Chondrocyte (in vitro differentiated cells): ENCODE results near the gene ANO6. TPM values are rescaled to one million over a fixed set of nuclear protein-coding genes. Genes with fewer than 3 reads are reported as not detected.
A peak's percentile ranks its signal among the peaks of the same experiment; 100 is the strongest.

Experiments
- DNase-seq: peaks from one replicate; pipeline ENCODE4 v3.0.0; 2021; ENCODE audit warnings: mixed read lengths, low spot score
- H3K27ac Mint-ChIP-seq: one replicate; pipeline ENCODE4 v1.8.0; 2021; ENCODE audit warnings: mild to moderate bottlenecking, moderate library complexity, mixed read lengths; ENCODE audit not compliant: unreplicated experiment
- H3K27me3 Mint-ChIP-seq: 2 replicates; pipeline ENCODE4 v1.8.0; 2021; ENCODE audit warnings: low read depth, mixed read lengths
- H3K36me3 Mint-ChIP-seq: 2 replicates; pipeline ENCODE4 v1.8.0; 2021; ENCODE audit warnings: low read depth, mixed read lengths
- H3K4me1 Mint-ChIP-seq: 2 replicates; pipeline ENCODE4 v1.8.0; 2021; ENCODE audit warnings: low read depth, mild to moderate bottlenecking, mixed read lengths
- H3K4me3 Mint-ChIP-seq: one replicate; pipeline ENCODE4 v1.8.0; 2021; ENCODE audit warnings: mild to moderate bottlenecking, moderate library complexity, mixed read lengths; ENCODE audit not compliant: unreplicated experiment
- H3K9me3 Mint-ChIP-seq: 2 replicates; pipeline ENCODE4 v1.8.0; 2021; ENCODE audit warnings: low read depth, mixed read lengths
- CTCF ChIP-seq: fragments of 200-600 bp; sonication (generic); IDR thresholded peaks from 2 replicates; pipeline ENCODE4 v1.5.0; 2021; ENCODE audit warnings: antibody characterized with exemption, mild to moderate bottlenecking, moderate library complexity
- total RNA-seq: library from RNA; stranded (reverse); gene quantifications from 3 replicates; pipeline ENCODE4 v1.2.1, GENCODE V29; 2021

Gene ANO6
- total RNA-seq, 1 donor from 2014 or later: 75.8 TPM

DNA sequence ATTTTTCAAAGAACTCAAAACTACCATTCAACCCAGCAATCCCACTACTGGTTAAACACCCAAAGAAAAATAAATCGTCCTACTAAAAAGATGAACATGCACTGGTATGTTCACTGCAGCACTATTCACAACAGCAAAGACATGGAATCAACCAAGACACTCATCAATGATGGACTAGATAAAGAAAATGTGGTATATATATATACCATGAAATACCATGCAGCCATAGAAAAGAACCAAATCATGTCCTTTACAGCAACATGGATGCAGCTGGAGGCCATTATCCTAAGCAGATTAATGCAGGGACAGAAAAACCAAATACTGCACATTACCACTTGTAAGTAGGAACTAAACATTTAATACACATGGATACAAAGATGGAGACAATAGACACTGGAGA, 3.8 kb upstream of the ANO6 start:
- no peaks in the 10 kb centered on the region for H3K36me3 Mint-ChIP-seq
- no peaks in the 10 kb centered on the region for H3K27me3 Mint-ChIP-seq
- TF ChIP-seq CTCF: no peak
- no peak overlapping the region for H3K27ac Mint-ChIP-seq
- no peaks in the 10 kb centered on the region for H3K9me3 Mint-ChIP-seq
- DNase-seq: no peak
- peaks cover 13% of the 10 kb centered on the region for H3K4me1 Mint-ChIP-seq
- H3K4me3 Mint-ChIP-seq: no peak overlapping the region

- no peaks in the 10 kb centered on the region for H3K36me3 Mint-ChIP-seq
- no peaks in the 10 kb centered on the region for H3K27me3 Mint-ChIP-seq
- no peak overlapping the region for H3K4me3 Mint-ChIP-seq
- no peak for DNase-seq
- H3K9me3 Mint-ChIP-seq: no peaks in the 10 kb centered on the region
- peak; percentile 37 for TF ChIP-seq CTCF
- H3K4me1 Mint-ChIP-seq: peaks cover 20% of the 10 kb centered on the region
- H3K27ac Mint-ChIP-seq: no peak overlapping the region
These were observed 2.8 kb upstream of the ANO6 start for GRCh38 chr12:45213107-45213506.

DNA sequence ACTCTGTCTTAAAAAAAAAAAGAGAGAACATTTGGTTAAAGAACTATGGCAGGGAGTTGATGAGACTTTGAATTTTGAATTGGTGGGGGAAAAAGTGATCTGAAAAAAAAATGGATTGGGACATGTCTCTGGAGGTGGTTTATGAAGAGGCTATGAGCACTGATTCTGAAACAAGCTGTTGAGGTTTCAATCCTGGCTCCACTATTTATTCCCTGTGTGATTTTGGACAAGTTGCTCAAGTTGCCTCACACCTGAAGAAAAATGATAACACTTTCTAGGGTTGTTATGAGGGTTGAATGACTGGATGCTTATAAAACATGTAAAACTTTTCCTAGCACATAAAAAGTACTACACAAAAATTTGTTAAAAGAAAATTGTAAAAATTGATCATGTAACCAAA, 1.8 kb upstream of the ANO6 start:
- Mint-ChIP-seq H3K9me3 (no peaks in the 10 kb centered on the region), H3K4me3 (no peak overlapping the region), H3K27ac (no peak overlapping the region), H3K36me3 (no peaks in the 10 kb centered on the region), H3K27me3 (no peaks in the 10 kb centered on the region), H3K4me1 (peaks cover 29% of the 10 kb centered on the region)
- no peak for TF ChIP-seq CTCF
- no peak for DNase-seq

GRCh38 chr12:45214749-45215418, 1.0 kb upstream of the ANO6 start:
- TF ChIP-seq CTCF: no peak
- H3K27me3 Mint-ChIP-seq: no peaks in the 10 kb centered on the region
- H3K9me3 Mint-ChIP-seq: no peaks in the 10 kb centered on the region
- H3K36me3 Mint-ChIP-seq: no peaks in the 10 kb centered on the region
- H3K4me1 Mint-ChIP-seq: peaks cover 36% of the 10 kb centered on the region
- no peak for DNase-seq
- H3K27ac Mint-ChIP-seq: peak overlapping the region; percentile 89
- H3K4me3 Mint-ChIP-seq: peak overlapping the region; percentile 100

DNA sequence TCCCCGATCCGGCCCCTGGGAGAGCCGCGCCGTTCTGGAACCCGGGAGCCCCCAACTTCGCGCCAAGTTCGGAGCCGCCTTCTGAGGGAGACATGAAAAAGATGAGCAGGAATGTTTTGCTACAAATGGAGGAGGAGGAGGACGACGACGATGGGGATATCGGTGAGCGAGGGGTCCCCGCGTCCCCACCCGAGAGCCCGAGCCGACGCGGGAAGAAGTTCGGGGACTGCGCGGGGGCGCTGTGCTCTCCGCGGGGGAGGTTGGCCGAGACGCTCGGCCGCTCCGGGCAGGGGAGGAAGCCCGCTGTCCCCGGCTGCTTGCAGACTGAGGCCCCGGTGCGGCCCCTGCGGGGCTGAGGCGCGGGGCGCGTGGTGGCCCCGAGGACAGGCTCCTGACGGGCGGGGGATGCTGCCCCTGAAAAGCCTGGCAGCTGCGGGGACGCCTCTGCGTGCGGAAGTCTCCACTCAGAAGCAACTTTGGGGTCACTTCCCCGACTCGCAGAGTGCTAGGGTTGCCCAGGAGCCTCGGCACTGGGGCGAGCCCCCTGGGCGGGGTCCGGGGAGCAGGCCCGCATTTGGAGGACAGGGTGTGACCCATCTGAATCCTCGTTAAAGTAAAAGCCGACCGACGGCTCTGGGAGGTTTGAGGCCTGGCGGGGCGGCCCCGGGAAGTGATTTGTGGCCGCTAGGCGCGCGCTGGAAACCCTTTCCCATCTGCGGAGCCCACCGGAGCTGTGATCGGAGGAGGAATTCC, 511 bp downstream of the ANO6 start:
- no peak for DNase-seq
- Mint-ChIP-seq H3K4me1 (peaks cover 49% of the 10 kb centered on the region), H3K27ac (peak overlapping the region; percentile 99), H3K4me3 (peak overlapping the region; percentile 100), H3K27me3 (no peaks in the 10 kb centered on the region), H3K36me3 (no peaks in the 10 kb centered on the region), H3K9me3 (no peaks in the 10 kb centered on the region)
- TF ChIP-seq CTCF: peak; percentile 70
